Epidermal melanocyte (primary cell): Measurements from ENCODE around the gene SIGLEC10.

Source experiments
- DNase-seq: peaks from one replicate; pipeline ENCODE4 v3.0.0; 2011; ENCODE audit warnings: low spot score; ENCODE audit not compliant: insufficient read length

SIGLEC10 gene

GRCh38 chr19:51394050-51394836 lies 23.2 kb downstream of the SIGLEC10 start:
- peak; percentile 99 for DNase-seq

GRCh38 chr19:51392701-51393100 lies 24.7 kb downstream of the SIGLEC10 start:
- no peak for DNase-seq

GRCh38 chr19:51391073-51391611 lies 26.3 kb downstream of the SIGLEC10 start:
- no peak for DNase-seq

GRCh38 chr19:51389143-51389542 lies 28.3 kb downstream of the SIGLEC10 start:
- DNase-seq: no peak

- DNase-seq: no peak
Observed at GRCh38 chr19:51387924-51388389, 29.5 kb downstream of the SIGLEC10 start, which contains the start of gene LIM2. LIM2 (minus strand) TSS chr19:51387974; CDS start chr19:51387443, 531 bp downstream.

GRCh38 chr19:51386882-51387520 lies 30.4 kb downstream of the SIGLEC10 start:
- no peak for DNase-seq

GRCh38 chr19:51382004-51382403 lies 35.4 kb downstream of the SIGLEC10 start:
- DNase-seq: no peak

- DNase-seq: no peak
Observed at GRCh38 chr19:51380379-51380778, 37.1 kb downstream of the SIGLEC10 start.

- DNase-seq: no peak
Observed at GRCh38 chr19:51377422-51377821, 40.0 kb downstream of the SIGLEC10 start.

GRCh38 chr19:51375504-51376221 lies 41.8 kb downstream of the SIGLEC10 start:
- DNase-seq: no peak

GRCh38 chr19:51372649-51373504 lies 44.6 kb downstream of the SIGLEC10 start, which contains the start of gene NKG7:
NKG7 (minus strand) TSS chr19:51372654; CDS start chr19:51372535, 119 bp downstream.
- DNase-seq: no peak

- no peak for DNase-seq
Observed at GRCh38 chr19:51372021-51372648, 45.3 kb downstream of the SIGLEC10 start.

- DNase-seq: no peak
Observed at GRCh38 chr19:51371186-51371690, 46.2 kb downstream of the SIGLEC10 start.

GRCh38 chr19:51370230-51370629 lies 47.2 kb downstream of the SIGLEC10 start:
- DNase-seq: no peak

GRCh38 chr19:51368366-51369282 lies 48.8 kb downstream of the SIGLEC10 start, which contains the start of gene CLDND2:
CLDND2 (minus strand) TSS chr19:51369003; CDS start chr19:51368577, 426 bp downstream.
- DNase-seq: no peak

GRCh38 chr19:51367565-51368365 lies 49.7 kb downstream of the SIGLEC10 start:
- DNase-seq: peak; percentile 82

- DNase-seq: no peak
Observed at GRCh38 chr19:51367255-51367564, 50.2 kb downstream of the SIGLEC10 start.
